Panc1 (cell line): ENCODE measurements around the gene SKAP1. TPM values are rescaled to one million over a fixed set of nuclear protein-coding genes. Genes with fewer than 3 reads are reported as not detected.
"Not testable (repeated sequence)": the region's sequence is repeated elsewhere in the genome, so short reads cannot be mapped to it uniquely, and the experiment has no call there.

Source experiments
- ATAC-seq: fragments of 200-7000 bp; cut with Tn5 transposase; 2 replicates; pipeline ENCODE4 v1.9.1; 2020; ENCODE audit warnings: mild to moderate bottlenecking, moderate library complexity
- BruUV-seq: library from RNA; stranded (reverse); fragments of 400-500 nt; replicated peaks from 2 replicates; lab custom pipeline; 2021; lab: Mats Ljungman, UMichigan
- CTCF ChIA-PET: fragments of 300-600 bp; sonication (Branson Sonifier 250); formaldehyde crosslinking; loops from one replicate; lab custom pipeline; 2022; ENCODE audit warnings: antibody characterized with exemption; lab: Charles Lee
- POLR2A ChIA-PET: fragments of 300-600 bp; sonication (Branson Sonifier 250); formaldehyde crosslinking; loops from one replicate; lab custom pipeline; 2022; ENCODE audit warnings: antibody characterized with exemption; lab: Charles Lee
- DNase-seq: peaks from one replicate; pipeline ENCODE4 v3.0.0-alpha.2; 2010; ENCODE audit warnings: low read depth, low spot score
- H3K27ac ChIP-seq: 2 replicates; pipeline ENCODE4 v1.5.1; 2011; ENCODE audit warnings: mild to moderate bottlenecking, low read length, inconsistent platforms
- H3K27me3 ChIP-seq: fragments of 200-500 bp; sonication (Bioruptor generic); 2 replicates; pipeline ENCODE4 v1.6.0; 2014; ENCODE audit warnings: low read length, inconsistent platforms; ENCODE audit not compliant: control insufficient read depth, insufficient read depth
- H3K36me3 ChIP-seq: fragments of 200-500 bp; sonication (Bioruptor generic); 2 replicates; pipeline ENCODE4 v1.5.1; 2014; ENCODE audit warnings: inconsistent platforms, mild to moderate bottlenecking, low read length, moderate library complexity; ENCODE audit not compliant: control insufficient read depth, insufficient read depth
- H3K4me1 ChIP-seq: 2 replicates; pipeline ENCODE4 v1.5.1; 2011; ENCODE audit warnings: inconsistent platforms, mild to moderate bottlenecking, low read length, moderate library complexity; ENCODE audit not compliant: control insufficient read depth, insufficient read depth
- H3K4me3 ChIP-seq, 2 experiments: 2 replicates each; pipeline ENCODE4 v1.5.1; 2011 to 2012; ENCODE audit warnings: low read depth in 2 of 2, low read length in 2 of 2, mild to moderate bottlenecking in 2 of 2, inconsistent platforms in 1 of 2, moderate library complexity in 1 of 2
- H3K9me3 ChIP-seq: fragments of 200-500 bp; sonication (Bioruptor generic); 2 replicates; pipeline ENCODE4 v1.5.1; 2014; ENCODE audit warnings: low read depth, mild to moderate bottlenecking, inconsistent platforms, low read length, moderate library complexity; ENCODE audit not compliant: control insufficient read depth, insufficient read depth
- POLR2AphosphoS5 ChIP-seq: IDR thresholded peaks from 2 replicates; pipeline ENCODE4 v1.6.1; 2012; ENCODE audit warnings: mild to moderate bottlenecking, low read depth, low read length, moderate library complexity
- SIN3A ChIP-seq: IDR thresholded peaks from 2 replicates; pipeline ENCODE4 v1.6.1; 2012; ENCODE audit warnings: low read depth, mild to moderate bottlenecking, low read length, moderate library complexity, borderline replicate concordance; ENCODE audit not compliant: insufficient read depth
- TCF7L2 ChIP-seq: IDR thresholded peaks from 2 replicates; pipeline ENCODE4 v1.6.1; 2011; ENCODE audit warnings: mild to moderate bottlenecking, low read depth, low read length, inconsistent platforms
- in situ Hi-C: cut with HindIII; loops from 2 replicates; pipeline ENCODE4 v1.10.0; 2016; ENCODE audit warnings: low sequenced_read_pairs, low pct_unique_long_range_greater_than_20kb
- intact Hi-C: fragments of 100-400 bp; cut with micrococcal nuclease; formaldehyde crosslinking; loops from one replicate; pipeline ENCODE4 v1.10.0; 2022; ENCODE audit not compliant: unreplicated experiment
- total RNA-seq: library from RNA; stranded (reverse); gene quantifications from one replicate; pipeline ENCODE4 v1.2.1, GENCODE V29; 2021; ENCODE audit not compliant: unreplicated experiment
- TF ChIP-seq, protein P1 (sequence below), 2 experiments: IDR thresholded peaks; 2 replicates each; pipeline ENCODE4 v1.6.1; 2011 to 2012; ENCODE audit warnings: low read depth in 2 of 2, control low read depth in 1 of 2, low read length in 1 of 2, mild to moderate bottlenecking in 1 of 2, moderate library complexity in 1 of 2; ENCODE audit not compliant: insufficient read depth in 1 of 2
- TF ChIP-seq, protein P2 (sequence below): fragments of 450-650 bp; IDR thresholded peaks from 2 replicates; pipeline ENCODE4 v1.5.1; 2017; ENCODE audit warnings: mild to moderate bottlenecking

The SKAP1 gene
- total RNA-seq, 1 experiment from 2014 or later: 0.90 TPM

DNA sequence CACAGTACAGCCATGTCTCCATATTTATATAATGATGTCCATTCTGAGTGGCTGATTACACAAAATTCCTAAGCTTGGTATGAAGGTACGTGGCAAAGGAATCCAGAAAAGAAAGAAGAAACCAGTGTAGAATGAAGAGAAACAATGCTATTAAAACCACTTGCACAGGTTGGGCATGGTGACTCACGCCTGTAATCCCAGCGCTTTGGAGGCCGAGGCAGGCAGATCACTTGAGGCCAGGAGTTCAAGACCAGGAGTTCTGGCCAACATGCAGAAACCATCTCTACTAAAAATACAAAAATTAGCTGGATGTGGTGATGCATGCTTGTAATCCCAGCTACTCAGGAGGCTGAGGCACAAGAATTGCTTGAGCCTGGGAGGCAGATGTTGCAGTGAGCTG is 223.0 kb downstream of the SKAP1 start:
- in situ Hi-C loops, BruUV-seq, H3K36me3 ChIP-seq, H3K27me3 ChIP-seq, H3K4me1 ChIP-seq, H3K27ac ChIP-seq, intact Hi-C loops, H3K9me3 ChIP-seq, ATAC-seq, POLR2A ChIA-PET, DNase-seq, H3K4me3 ChIP-seq: not testable (repeated sequence)
- CTCF ChIA-PET: interaction anchor here (0.8 kb wide), 1 partner anchor 9 kb away, joined by 3 read pairs; no protein-coding TSS in a partner anchor

DNA sequence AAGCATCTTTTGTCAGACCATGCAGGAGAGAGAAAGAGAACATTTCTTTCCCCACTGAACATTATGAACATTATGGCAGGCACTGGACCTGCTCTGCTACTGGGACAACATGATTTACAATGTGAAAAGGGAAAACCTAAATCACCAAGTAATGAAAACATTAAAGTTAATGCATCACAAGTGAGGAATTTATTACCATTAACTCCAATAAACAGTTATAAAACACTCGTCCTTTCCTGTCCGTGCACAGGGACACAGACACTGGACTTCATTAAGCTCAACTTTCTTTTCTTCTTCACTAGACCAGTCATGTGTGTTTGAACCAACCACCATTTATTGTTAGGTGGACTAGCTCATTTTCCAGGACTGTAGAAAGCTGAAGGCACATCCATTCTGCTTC is 227.1 kb downstream of the SKAP1 start:
- no peaks in the 10 kb centered on the region for H3K9me3 ChIP-seq
- no peak overlapping the region for H3K4me3 ChIP-seq
- TF ChIP-seq SIN3A (no peak), POLR2AphosphoS5 (no peak), TCF7L2 (no peak)
- TF ChIP-seq, protein P1, sequence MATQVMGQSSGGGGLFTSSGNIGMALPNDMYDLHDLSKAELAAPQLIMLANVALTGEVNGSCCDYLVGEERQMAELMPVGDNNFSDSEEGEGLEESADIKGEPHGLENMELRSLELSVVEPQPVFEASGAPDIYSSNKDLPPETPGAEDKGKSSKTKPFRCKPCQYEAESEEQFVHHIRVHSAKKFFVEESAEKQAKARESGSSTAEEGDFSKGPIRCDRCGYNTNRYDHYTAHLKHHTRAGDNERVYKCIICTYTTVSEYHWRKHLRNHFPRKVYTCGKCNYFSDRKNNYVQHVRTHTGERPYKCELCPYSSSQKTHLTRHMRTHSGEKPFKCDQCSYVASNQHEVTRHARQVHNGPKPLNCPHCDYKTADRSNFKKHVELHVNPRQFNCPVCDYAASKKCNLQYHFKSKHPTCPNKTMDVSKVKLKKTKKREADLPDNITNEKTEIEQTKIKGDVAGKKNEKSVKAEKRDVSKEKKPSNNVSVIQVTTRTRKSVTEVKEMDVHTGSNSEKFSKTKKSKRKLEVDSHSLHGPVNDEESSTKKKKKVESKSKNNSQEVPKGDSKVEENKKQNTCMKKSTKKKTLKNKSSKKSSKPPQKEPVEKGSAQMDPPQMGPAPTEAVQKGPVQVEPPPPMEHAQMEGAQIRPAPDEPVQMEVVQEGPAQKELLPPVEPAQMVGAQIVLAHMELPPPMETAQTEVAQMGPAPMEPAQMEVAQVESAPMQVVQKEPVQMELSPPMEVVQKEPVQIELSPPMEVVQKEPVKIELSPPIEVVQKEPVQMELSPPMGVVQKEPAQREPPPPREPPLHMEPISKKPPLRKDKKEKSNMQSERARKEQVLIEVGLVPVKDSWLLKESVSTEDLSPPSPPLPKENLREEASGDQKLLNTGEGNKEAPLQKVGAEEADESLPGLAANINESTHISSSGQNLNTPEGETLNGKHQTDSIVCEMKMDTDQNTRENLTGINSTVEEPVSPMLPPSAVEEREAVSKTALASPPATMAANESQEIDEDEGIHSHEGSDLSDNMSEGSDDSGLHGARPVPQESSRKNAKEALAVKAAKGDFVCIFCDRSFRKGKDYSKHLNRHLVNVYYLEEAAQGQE (IDR thresholded peaks at IDR 0.05; ENCODE audit: insufficient read depth in 1 of 2, low read depth in 2 of 2, low read length in 1 of 2): no peak
- TF ChIP-seq, protein P2, sequence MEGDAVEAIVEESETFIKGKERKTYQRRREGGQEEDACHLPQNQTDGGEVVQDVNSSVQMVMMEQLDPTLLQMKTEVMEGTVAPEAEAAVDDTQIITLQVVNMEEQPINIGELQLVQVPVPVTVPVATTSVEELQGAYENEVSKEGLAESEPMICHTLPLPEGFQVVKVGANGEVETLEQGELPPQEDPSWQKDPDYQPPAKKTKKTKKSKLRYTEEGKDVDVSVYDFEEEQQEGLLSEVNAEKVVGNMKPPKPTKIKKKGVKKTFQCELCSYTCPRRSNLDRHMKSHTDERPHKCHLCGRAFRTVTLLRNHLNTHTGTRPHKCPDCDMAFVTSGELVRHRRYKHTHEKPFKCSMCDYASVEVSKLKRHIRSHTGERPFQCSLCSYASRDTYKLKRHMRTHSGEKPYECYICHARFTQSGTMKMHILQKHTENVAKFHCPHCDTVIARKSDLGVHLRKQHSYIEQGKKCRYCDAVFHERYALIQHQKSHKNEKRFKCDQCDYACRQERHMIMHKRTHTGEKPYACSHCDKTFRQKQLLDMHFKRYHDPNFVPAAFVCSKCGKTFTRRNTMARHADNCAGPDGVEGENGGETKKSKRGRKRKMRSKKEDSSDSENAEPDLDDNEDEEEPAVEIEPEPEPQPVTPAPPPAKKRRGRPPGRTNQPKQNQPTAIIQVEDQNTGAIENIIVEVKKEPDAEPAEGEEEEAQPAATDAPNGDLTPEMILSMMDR: no peak
- in situ Hi-C loops: no loop called here
- no peak overlapping the region for H3K27ac ChIP-seq
- peaks cover 10% of the 10 kb centered on the region; the same call in 1 of the 2 replicates for H3K4me1 ChIP-seq
- no peaks in the 10 kb centered on the region for H3K27me3 ChIP-seq
- intact Hi-C loops: no loop called here
- ATAC-seq: peak; percentile 17; the same call in 1 of the 2 replicates
- ChIA-PET CTCF (interaction anchor here (0.6 kb wide), 1 partner anchor 44 kb away, joined by 9 read pairs; no protein-coding TSS in a partner anchor), POLR2A (no interaction called here)
- no TSS peak for BruUV-seq
- H3K36me3 ChIP-seq: no peaks in the 10 kb centered on the region
- DNase-seq: no peak

DNA sequence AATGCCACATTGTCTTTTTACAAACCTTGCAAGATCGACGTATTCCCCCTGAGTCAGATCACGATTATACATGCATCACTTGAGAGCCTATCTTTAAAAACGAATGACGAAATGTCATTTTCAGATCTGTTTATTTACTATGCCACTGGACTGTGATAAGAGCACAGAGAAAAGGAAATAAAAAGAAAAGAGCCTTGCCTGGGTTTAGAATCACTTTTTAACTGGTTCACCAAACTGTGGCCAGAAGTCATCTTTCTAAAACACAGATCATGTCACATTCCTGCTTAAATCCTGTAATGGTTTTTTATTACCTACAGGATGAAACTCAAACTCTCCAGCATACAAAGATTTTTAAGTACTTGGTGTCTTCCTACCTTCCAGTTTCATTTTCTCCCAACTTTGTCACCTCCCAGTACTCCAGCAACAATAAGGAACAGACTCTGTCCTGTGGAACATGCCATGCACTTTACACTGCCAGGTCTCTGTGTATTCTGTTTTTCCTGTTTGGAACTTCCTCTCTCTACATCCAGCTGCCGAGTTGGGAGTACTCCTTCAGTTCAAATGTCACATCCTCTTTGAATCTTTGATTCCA is 231.0 kb downstream of the SKAP1 start:
- TF ChIP-seq, protein P1 (IDR thresholded peaks at IDR 0.05; ENCODE audit: insufficient read depth in 1 of 2, low read depth in 2 of 2, low read length in 1 of 2): no peak
- TF ChIP-seq TCF7L2 (no peak), POLR2AphosphoS5 (no peak), SIN3A (no peak)
- TF ChIP-seq, protein P2: no peak
- intact Hi-C loops: no loop called here
- peaks cover 18% of the 10 kb centered on the region; the same call in 1 of the 2 replicates for H3K4me1 ChIP-seq
- H3K4me3 ChIP-seq: no peak overlapping the region
- H3K9me3 ChIP-seq: no peaks in the 10 kb centered on the region
- no peaks in the 10 kb centered on the region for H3K36me3 ChIP-seq
- no TSS peak for BruUV-seq
- ChIA-PET CTCF (interaction anchor here (0.7 to 1.8 kb wide), 3 partner anchors 64 to 161 kb away, joined by 3 to 7 read pairs (median 3); no protein-coding TSS in a partner anchor), POLR2A (no interaction called here)
- H3K27me3 ChIP-seq: no peaks in the 10 kb centered on the region
- DNase-seq (no peak), ATAC-seq (peak; percentile 54)
- in situ Hi-C loops: no loop called here
- H3K27ac ChIP-seq: peak overlapping the region; percentile 24
